Prostate gland (tissue), 2 donors: Measurements from ENCODE around the gene CYP46A1. TPM values are rescaled to one million over a fixed set of nuclear protein-coding genes. Genes with fewer than 3 reads are reported as not detected.

Experiments
- DNase-seq: peaks from one replicate; pipeline ENCODE4 v3.0.0-alpha.2; 2019; ENCODE audit warnings: low spot score
- H3K27ac ChIP-seq, 2 donors: fragments of 200-600 bp; sonication (generic); 2 replicates each; pipeline ENCODE4 v1.5.1; 2017 to 2019
- H3K27me3 ChIP-seq: fragments of 200-600 bp; sonication (generic); replicated peaks from 2 replicates; pipeline ENCODE4 v1.5.1; 2019; ENCODE audit not compliant: insufficient read depth
- H3K36me3 ChIP-seq, 2 donors: fragments of 200-600 bp; sonication (generic); 1 replicate in 1 of 2; 2 replicates in 1 of 2; pipeline versions ENCODE4 v1.5.1 to v1.8.1; 2017 to 2019
- H3K4me1 ChIP-seq: fragments of 200-600 bp; sonication (generic); replicated peaks from 2 replicates; pipeline ENCODE4 v1.5.1; 2019
- H3K4me3 ChIP-seq, 2 donors: fragments of 200-600 bp; sonication (generic); 2 replicates each; pipeline ENCODE4 v1.5.1; 2017 to 2019
- H3K9me3 ChIP-seq: fragments of 200-600 bp; sonication (generic); 2 replicates; pipeline ENCODE4 v1.5.1; 2017
- CTCF ChIP-seq, 4 experiments: fragments of 200-600 bp in 2 of 4; fragments of 450-650 bp in 2 of 4; sonication (generic) in 2 of 4; IDR thresholded peaks; 1 replicate in 3 of 4; 2 replicates in 1 of 4; pipeline ENCODE4 v1.5.1; 2016 to 2019; ENCODE audit warnings: antibody characterized with exemption in 4 of 4, mild to moderate bottlenecking in 2 of 4, moderate library complexity in 2 of 4
- POLR2A ChIP-seq: fragments of 450-650 bp; IDR thresholded peaks from one replicate; pipeline ENCODE4 v1.6.1; 2016; ENCODE audit warnings: antibody characterized with exemption, mild to moderate bottlenecking
- POLR2AphosphoS5 ChIP-seq: sonication (generic); formaldehyde crosslinking; IDR thresholded peaks from one replicate; pipeline ENCODE4 v1.6.1; 2017; ENCODE audit warnings: antibody characterized with exemption
- WGBS: methylation state at CpG from one replicate; pipeline ENCODE4 v1.1.5; 2018; 5-methylcytosine and 5-hydroxymethylcytosine counted together
- intact Hi-C: fragments of 100-400 bp; cut with DNase I; formaldehyde crosslinking; loops from one replicate; pipeline ENCODE4 v1.14.2; 2022
- total RNA-seq, 2 donors: library from RNA; depleted of rRNA; stranded (reverse); fragments of >200 nt; gene quantifications; one replicate each; pipeline ENCODE4 v1.1.0, GENCODE V29; 2016

The CYP46A1 gene
- total RNA-seq, 2 donors from 2014 or later = 0.46 to 6.5 TPM

GRCh38 chr14:99734406-99735051, 50.4 kb downstream of the CYP46A1 start:
- no peaks in the 10 kb centered on the region for H3K9me3 ChIP-seq
- H3K4me1 ChIP-seq = no peaks in the 10 kb centered on the region
- H3K4me3 ChIP-seq = no peak overlapping the region
- DNase-seq = no peak
- no peaks in the 10 kb centered on the region for H3K36me3 ChIP-seq
- WGBS = 45% methylated on average over 18 of the region's 18 CpGs
- intact Hi-C loops = loop anchor here (5.0 kb wide), 1 partner anchor 58 kb away; the partner anchor contains the start of gene EML1
- no peak for TF ChIP-seq POLR2AphosphoS5
- no peak for TF ChIP-seq POLR2A
- no peak overlapping the region for H3K27ac ChIP-seq
- no peaks in the 10 kb centered on the region for H3K27me3 ChIP-seq

DNA sequence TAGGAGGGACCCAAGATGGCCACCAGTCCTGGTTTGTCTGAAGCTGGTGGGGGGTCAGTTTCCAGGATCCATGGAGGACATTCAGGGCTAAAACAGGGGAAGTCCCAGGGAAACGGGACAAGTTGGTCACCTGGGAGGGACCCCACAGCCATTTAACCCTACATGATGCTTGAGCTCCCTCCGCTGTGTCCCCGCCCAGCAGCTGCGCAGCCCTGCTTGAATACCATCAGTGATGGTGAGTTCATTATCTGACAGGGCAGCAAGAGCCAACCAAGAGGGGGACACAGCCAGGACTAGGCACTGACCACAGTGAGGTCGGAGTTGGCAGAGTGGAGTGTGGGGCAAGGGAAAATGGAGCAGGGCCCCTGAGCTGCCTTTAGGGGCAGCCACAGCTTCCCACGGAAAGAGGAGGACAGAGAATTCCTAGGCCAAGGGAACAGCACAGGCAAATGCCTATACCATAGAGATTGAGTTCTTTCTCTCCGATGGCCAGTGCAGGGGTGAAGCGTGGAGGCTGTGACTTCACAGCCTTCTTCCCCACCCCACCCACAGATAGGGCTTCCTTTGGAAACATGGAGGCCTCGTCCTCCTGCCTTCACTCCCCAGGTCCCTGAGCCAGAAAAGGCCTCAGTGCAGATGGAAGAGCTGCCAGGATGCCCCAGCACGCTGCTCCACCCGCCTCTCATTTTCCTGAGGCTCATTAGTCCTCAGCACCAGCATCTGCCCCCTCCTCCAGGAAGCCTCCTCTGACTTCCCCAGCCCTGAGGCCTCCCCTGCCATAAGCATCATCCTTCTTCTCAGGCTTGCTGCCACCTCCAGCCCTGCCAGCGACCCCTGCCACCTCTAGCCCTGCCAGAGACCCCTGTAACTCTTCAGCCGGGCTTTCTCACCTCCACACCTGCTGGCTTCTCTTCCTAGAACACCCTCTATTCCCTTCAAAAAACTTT, 51.4 kb downstream of the CYP46A1 start:
- no peak for DNase-seq
- Histone ChIP-seq H3K36me3 (no peaks in the 10 kb centered on the region), H3K4me1 (no peaks in the 10 kb centered on the region), H3K27ac (no peak overlapping the region), H3K4me3 (no peak overlapping the region), H3K9me3 (no peaks in the 10 kb centered on the region), H3K27me3 (no peaks in the 10 kb centered on the region)
- TF ChIP-seq CTCF (IDR thresholded peaks at IDR 0.05) (no peak), POLR2A (no peak), POLR2AphosphoS5 (no peak)
- intact Hi-C loops = no loop called here
- 88% methylated on average over 13 of the region's 13 CpGs for WGBS

- Histone ChIP-seq H3K27ac (no peak overlapping the region), H3K4me1 (no peaks in the 10 kb centered on the region), H3K4me3 (peak overlapping the region in 1 of 2 donors; percentile 39), H3K36me3 (no peaks in the 10 kb centered on the region), H3K27me3 (no peaks in the 10 kb centered on the region), H3K9me3 (no peaks in the 10 kb centered on the region)
- intact Hi-C loops = no loop called here
- TF ChIP-seq POLR2AphosphoS5 (no peak), CTCF (IDR thresholded peaks at IDR 0.05) (no peak), POLR2A (no peak)
- 25% methylated on average over 10 of the region's 10 CpGs for WGBS
- DNase-seq = no peak
Measured at GRCh38 chr14:99736603-99737371, 52.7 kb downstream of the CYP46A1 start.

GRCh38 chr14:99737451-99737951, 53.4 kb downstream of the CYP46A1 start:
- DNase-seq = peak; percentile 26
- TF ChIP-seq POLR2AphosphoS5 (no peak), POLR2A (no peak), CTCF (IDR thresholded peaks at IDR 0.05) (no peak)
- Histone ChIP-seq H3K9me3 (no peaks in the 10 kb centered on the region), H3K27me3 (no peaks in the 10 kb centered on the region), H3K4me3 (peak overlapping the region; percentile 19 to 39), H3K27ac (no peak overlapping the region), H3K4me1 (no peaks in the 10 kb centered on the region), H3K36me3 (no peaks in the 10 kb centered on the region)
- 5% methylated on average over 17 of the region's 26 CpGs for WGBS
- intact Hi-C loops = no loop called here
